ENCODE data around the gene RAB4A. TPM values are rescaled to one million over a fixed set of nuclear protein-coding genes. Genes with fewer than 3 reads are reported as not detected.

RAB4A gene
- total RNA-seq, 1 experiment from 2014 or later = 98.9 TPM

- Histone ChIP-seq H3K27me3 (replicated peaks; ENCODE audit: control insufficient read depth, insufficient read depth, low read length) (no peaks in the 10 kb centered on the region), H3K4me1 (peaks cover 11% of the 10 kb centered on the region), H3K9me3 (no peaks in the 10 kb centered on the region), H3K36me3 (ENCODE audit: control insufficient read depth, insufficient read depth, low read length) (no peaks in the 10 kb centered on the region), H3K4me3 (ENCODE audit: low read depth, low read length) (no peak overlapping the region)
- peak overlapping the region; percentile 8 for H3K27ac Mint-ChIP-seq (ENCODE audit: unreplicated experiment)
- H3K9me3 Mint-ChIP-seq (ENCODE audit: unreplicated experiment) = no peaks in the 10 kb centered on the region
- H3K36me3 Mint-ChIP-seq (ENCODE audit: insufficient read depth, unreplicated experiment) = no peaks in the 10 kb centered on the region
- peaks cover 28% of the 10 kb centered on the region for H3K4me1 Mint-ChIP-seq (ENCODE audit: low read depth, unreplicated experiment)
- ChIA-PET POLR2A (no interaction called here), CTCF (no interaction called here)
- no peaks in the 10 kb centered on the region for H3K27me3 Mint-ChIP-seq (ENCODE audit: insufficient read depth, unreplicated experiment)
- no TSS peak for BruUV-seq (replicated peaks)
- DNase-seq = no peak
- TF ChIP-seq, protein P1, sequence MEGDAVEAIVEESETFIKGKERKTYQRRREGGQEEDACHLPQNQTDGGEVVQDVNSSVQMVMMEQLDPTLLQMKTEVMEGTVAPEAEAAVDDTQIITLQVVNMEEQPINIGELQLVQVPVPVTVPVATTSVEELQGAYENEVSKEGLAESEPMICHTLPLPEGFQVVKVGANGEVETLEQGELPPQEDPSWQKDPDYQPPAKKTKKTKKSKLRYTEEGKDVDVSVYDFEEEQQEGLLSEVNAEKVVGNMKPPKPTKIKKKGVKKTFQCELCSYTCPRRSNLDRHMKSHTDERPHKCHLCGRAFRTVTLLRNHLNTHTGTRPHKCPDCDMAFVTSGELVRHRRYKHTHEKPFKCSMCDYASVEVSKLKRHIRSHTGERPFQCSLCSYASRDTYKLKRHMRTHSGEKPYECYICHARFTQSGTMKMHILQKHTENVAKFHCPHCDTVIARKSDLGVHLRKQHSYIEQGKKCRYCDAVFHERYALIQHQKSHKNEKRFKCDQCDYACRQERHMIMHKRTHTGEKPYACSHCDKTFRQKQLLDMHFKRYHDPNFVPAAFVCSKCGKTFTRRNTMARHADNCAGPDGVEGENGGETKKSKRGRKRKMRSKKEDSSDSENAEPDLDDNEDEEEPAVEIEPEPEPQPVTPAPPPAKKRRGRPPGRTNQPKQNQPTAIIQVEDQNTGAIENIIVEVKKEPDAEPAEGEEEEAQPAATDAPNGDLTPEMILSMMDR (IDR thresholded peaks at IDR 0.05; ENCODE audit: insufficient read depth in 1 of 2, low read depth in 1 of 2, low read length in 1 of 2, severe bottlenecking in 1 of 2, unreplicated experiment in 1 of 2) = no peak
- H3K4me3 Mint-ChIP-seq (ENCODE audit: unreplicated experiment) = no peak overlapping the region
- intact Hi-C loops (cut with micrococcal nuclease; ENCODE audit: unreplicated experiment) = loop anchor here (10.0 kb wide), 1 partner anchor 555 kb away; no protein-coding TSS in a partner anchor
These were observed 20.9 kb upstream of the RAB4A start for GRCh38 chr1:229249854-229250644.

DNA sequence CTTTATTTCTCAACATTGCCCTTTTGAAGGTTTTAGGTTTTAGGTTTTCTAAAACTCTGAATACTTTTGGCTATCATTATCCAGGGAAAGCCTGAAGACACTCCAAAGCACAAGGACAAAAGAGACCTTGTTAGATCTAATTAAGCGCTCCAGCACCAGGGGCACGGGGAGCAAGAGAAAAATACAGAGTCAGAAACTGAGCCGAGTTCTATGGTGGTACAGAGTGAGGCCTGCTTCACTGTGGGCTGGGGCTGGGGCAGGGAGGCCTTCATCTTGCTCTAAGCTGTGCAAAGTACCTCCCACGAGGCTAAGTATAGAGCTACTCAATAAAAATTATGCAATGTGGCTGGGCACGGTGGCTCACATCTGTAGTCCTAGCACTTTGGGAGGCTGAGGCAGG is 19.7 kb upstream of the RAB4A start:
- no peak overlapping the region for H3K27ac Mint-ChIP-seq (ENCODE audit: unreplicated experiment)
- intact Hi-C loops (cut with micrococcal nuclease; ENCODE audit: unreplicated experiment) = loop anchor here (10.0 kb wide), 1 partner anchor 556 kb away; no protein-coding TSS in a partner anchor
- Histone ChIP-seq H3K4me1 (peaks cover 11% of the 10 kb centered on the region), H3K36me3 (ENCODE audit: control insufficient read depth, insufficient read depth, low read length) (no peaks in the 10 kb centered on the region), H3K27me3 (replicated peaks; ENCODE audit: control insufficient read depth, insufficient read depth, low read length) (no peaks in the 10 kb centered on the region), H3K9me3 (no peaks in the 10 kb centered on the region), H3K4me3 (ENCODE audit: low read depth, low read length) (no peak overlapping the region)
- H3K27me3 Mint-ChIP-seq (ENCODE audit: insufficient read depth, unreplicated experiment) = no peaks in the 10 kb centered on the region
- no TSS peak for BruUV-seq (replicated peaks)
- H3K36me3 Mint-ChIP-seq (ENCODE audit: insufficient read depth, unreplicated experiment) = no peaks in the 10 kb centered on the region
- peaks cover 28% of the 10 kb centered on the region for H3K4me1 Mint-ChIP-seq (ENCODE audit: low read depth, unreplicated experiment)
- ChIA-PET CTCF (no interaction called here), POLR2A (interaction anchor here (0.7 kb wide), 1 partner anchor 21 kb away, joined by 3 read pairs; no protein-coding TSS in a partner anchor)
- no peak overlapping the region for H3K4me3 Mint-ChIP-seq (ENCODE audit: unreplicated experiment)
- TF ChIP-seq, protein P1 (IDR thresholded peaks at IDR 0.05; ENCODE audit: insufficient read depth in 1 of 2, low read depth in 1 of 2, low read length in 1 of 2, severe bottlenecking in 1 of 2, unreplicated experiment in 1 of 2) = no peak
- DNase-seq = no peak
- no peaks in the 10 kb centered on the region for H3K9me3 Mint-ChIP-seq (ENCODE audit: unreplicated experiment)

GRCh38 chr1:229252228-229252984 is 18.5 kb upstream of the RAB4A start:
- TF ChIP-seq, protein P1 (IDR thresholded peaks at IDR 0.05; ENCODE audit: insufficient read depth in 1 of 2, low read depth in 1 of 2, low read length in 1 of 2, severe bottlenecking in 1 of 2, unreplicated experiment in 1 of 2) = no peak
- intact Hi-C loops (cut with micrococcal nuclease; ENCODE audit: unreplicated experiment) = loop anchor here (2.0 to 10.0 kb wide), 2 partner anchors 16 to 558 kb away; no protein-coding TSS in a partner anchor
- Mint-ChIP-seq H3K36me3 (ENCODE audit: insufficient read depth, unreplicated experiment) (no peaks in the 10 kb centered on the region), H3K9me3 (ENCODE audit: unreplicated experiment) (no peaks in the 10 kb centered on the region), H3K27ac (ENCODE audit: unreplicated experiment) (peak overlapping the region; percentile 46), H3K4me3 (ENCODE audit: unreplicated experiment) (peak overlapping the region; percentile 68), H3K27me3 (ENCODE audit: insufficient read depth, unreplicated experiment) (no peaks in the 10 kb centered on the region), H3K4me1 (ENCODE audit: low read depth, unreplicated experiment) (peaks cover 28% of the 10 kb centered on the region)
- DNase-seq = no peak
- POLR2A ChIA-PET = no interaction called here
- Histone ChIP-seq H3K4me3 (ENCODE audit: low read depth, low read length) (no peak overlapping the region), H3K36me3 (ENCODE audit: control insufficient read depth, insufficient read depth, low read length) (no peaks in the 10 kb centered on the region), H3K27me3 (replicated peaks; ENCODE audit: control insufficient read depth, insufficient read depth, low read length) (no peaks in the 10 kb centered on the region), H3K4me1 (peaks cover 11% of the 10 kb centered on the region), H3K9me3 (no peaks in the 10 kb centered on the region)
- CTCF ChIA-PET = no interaction called here
- no TSS peak for BruUV-seq (replicated peaks)
